Ovary (tissue), 9 donors: Measurements from ENCODE around the gene NSMF. TPM values are rescaled to one million over a fixed set of nuclear protein-coding genes. Genes with fewer than 3 reads are reported as not detected.

Experiments used
- DNase-seq, 5 donors: peaks; one replicate each; pipeline ENCODE4 v3.0.0-alpha.2; 2019 to 2020
- H3K27ac ChIP-seq, 2 donors: fragments of 200-600 bp; one replicate each; pipeline versions ENCODE4 v1.5.1 to v1.8.0; 2019 to 2022
- H3K27me3 ChIP-seq: fragments of 200-600 bp; one replicate; pipeline ENCODE4 v1.8.0; 2022
- H3K36me3 ChIP-seq: fragments of 200-600 bp; sonication (generic); one replicate; pipeline ENCODE4 v1.5.1; 2019
- H3K4me1 ChIP-seq: one replicate; pipeline ENCODE4 v1.8.1; 2013; ENCODE audit warnings: mild to moderate bottlenecking, moderate library complexity; ENCODE audit not compliant: insufficient read depth
- H3K4me3 ChIP-seq: fragments of 200-600 bp; sonication (generic); one replicate; pipeline ENCODE4 v1.5.1; 2017
- H3K9me3 ChIP-seq, 2 donors: fragments of 200-600 bp in 1 of 2; sonication (generic) in 1 of 2; one replicate each; pipeline versions ENCODE4 v1.5.1 to v1.8.1; 2013 to 2019; ENCODE audit warnings: mild to moderate bottlenecking in 1 of 2, moderate library complexity in 1 of 2
- CTCF ChIP-seq, 3 donors: fragments of 450-650 bp in 2 of 3; fragments of 200-600 bp in 1 of 3; IDR thresholded peaks; one replicate each; pipeline versions ENCODE4 v1.5.1 to v1.8.0; 2016 to 2022; ENCODE audit warnings: antibody characterized with exemption in 3 of 3, mild to moderate bottlenecking in 1 of 3
- EP300 ChIP-seq: sonication (generic); formaldehyde crosslinking; IDR thresholded peaks from one replicate; pipeline ENCODE4 v1.6.1; 2017; ENCODE audit warnings: antibody characterized with exemption
- POLR2A ChIP-seq: fragments of 450-650 bp; IDR thresholded peaks from one replicate; pipeline ENCODE4 v1.6.1; 2017; ENCODE audit warnings: antibody characterized with exemption, mild to moderate bottlenecking, moderate library complexity
- WGBS, 3 donors: extraction: QIAGEN DNeasy Blood & Tissue Kit in 1 of 3; methylation state at CpG; one replicate each; pipeline versions ENCODE4 v1.1.5 to v1.1.7; 2013 to 2017; 5-methylcytosine and 5-hydroxymethylcytosine counted together
- intact Hi-C, 4 donors: fragments of 100-400 bp; cut with DNase I; formaldehyde crosslinking; loops; one replicate each; pipeline versions ENCODE4 v1.11.0 to v1.15.1; 2022 to 2023
- polyA plus RNA-seq, 2 donors: library from polyadenylated mRNA; stranded (reverse); fragments of 200-250 nt in 1 of 2; fragments of 350-450 nt in 1 of 2; fragmentation: Illumina TruSeq in 1 of 2; extraction: RNeasy Lipid Tissue Mini Kit (QIAGEN cat#74804) in 1 of 2; gene quantifications; one replicate each; pipeline ENCODE4 v1.2.3, GENCODE V29; 2013 to 2014
- total RNA-seq, 7 donors: library from RNA; depleted of rRNA in 2 of 7; stranded (reverse); fragments of >200 nt in 2 of 7; fragmentation: NEBNext Ultra II Directional in 3 of 7; extraction: Animal tissue kit (Norgen Biotek cat#: 25700) in 3 of 7; gene quantifications; one replicate each; pipeline versions ENCODE4 v1.1.0 to v1.2.4, GENCODE V29; 2016 to 2023
- donor health status: DM: no; HTN: no; CAD: no; lungs with moderate emphysema.
- donor health status: DM: no; HTN: no; CAD: no.
- donor health status: Bipolar disorder and iron deficiency.
- donor health status: DM: yes; HTN: yes; CAD: no.
- donor health status: DM: no; HTN: no; CAD: no.
- donor health status: DM: yes; HTN: yes; CAD: no.

NSMF gene
- total and polyA plus RNA-seq, 9 donors, result 22.9 to 50.3 (median 29.5) TPM

- no peaks in the 10 kb centered on the region for H3K9me3 ChIP-seq
- peaks cover 6% of the 10 kb centered on the region for H3K4me1 ChIP-seq
- no peaks in the 10 kb centered on the region for H3K36me3 ChIP-seq
- WGBS, 3 donors, result 81 to 85% (median 82%) methylated on average over 18 of the region's 18 CpGs
- DNase-seq, result peak in 4 of 5 donors; percentile 22 to 40 (median 38)
- TF ChIP-seq POLR2A (no peak), CTCF (IDR thresholded peaks at IDR 0.05) (no peak), EP300 (no peak)
- H3K4me3 ChIP-seq, result no peak overlapping the region
- intact Hi-C loops, result no loop called here
- H3K27me3 ChIP-seq, result no peaks in the 10 kb centered on the region
- H3K27ac ChIP-seq, result no peak overlapping the region
Observed at GRCh38 chr9:137426018-137426681, 33.0 kb downstream of the NSMF start.

GRCh38 chr9:137423514-137424291, 35.4 kb downstream of the NSMF start:
- Histone ChIP-seq H3K27ac (peak overlapping the region; percentile 16 to 92), H3K36me3 (no peaks in the 10 kb centered on the region), H3K4me3 (peak overlapping the region; percentile 89), H3K27me3 (no peaks in the 10 kb centered on the region), H3K4me1 (no peaks in the 10 kb centered on the region), H3K9me3 (no peaks in the 10 kb centered on the region)
- no peak for TF ChIP-seq EP300
- TF ChIP-seq POLR2A, result peak; percentile 15
- intact Hi-C loops, result loop anchor here in 1 of 4 donors (2.0 kb wide), 1 partner anchor 35 kb away; the partner anchor contains the start of gene NSMF
- 12 to 47% (median 14%) methylated on average over 15 to 77 of the region's 77 CpGs for WGBS, 3 donors
- DNase-seq, result peak; percentile 57 to 72 (median 71)

GRCh38 chr9:137422604-137423513, 36.3 kb downstream of the NSMF start, which contains the start of the genes EXD3 and NOXA1:
Gene EXD3, minus strand, starts transcription at chr9:137423162. Its CDS starts 27,805 bp downstream, at chr9:137395357.
Gene NOXA1, plus strand, starts transcription at chr9:137423393. Its CDS starts 137 bp downstream, at chr9:137423530.
- Histone ChIP-seq H3K27me3 (no peaks in the 10 kb centered on the region), H3K4me3 (peak within 1 kb of the TSS; percentile 89), H3K9me3 (no peaks in the 10 kb centered on the region), H3K4me1 (no peaks in the 10 kb centered on the region), H3K27ac (peak within 1 kb of the TSS; percentile 16 to 92), H3K36me3 (no peaks in the 10 kb centered on the region)
- 0 to 1% (median 0%) methylated on average over 30 to 112 of the region's 113 CpGs for WGBS, 3 donors
- TF ChIP-seq EP300 (no peak), CTCF (IDR thresholded peaks at IDR 0.05) (peak in 2 of 3 donors; percentile 83 to 89), POLR2A (peak; percentile 63)
- DNase-seq, result peak; percentile 95 to 98 (median 97)
- intact Hi-C loops, result loop anchor here in 1 of 4 donors (2.0 kb wide), 1 partner anchor 36 kb away; the partner anchor contains the start of gene NSMF

GRCh38 chr9:137421838-137422603, 37.1 kb downstream of the NSMF start:
- H3K4me3 ChIP-seq, result peak overlapping the region; percentile 89
- no peaks in the 10 kb centered on the region for H3K9me3 ChIP-seq
- 1 to 6% (median 3%) methylated on average over 11 of the region's 11 CpGs for WGBS, 3 donors
- H3K27ac ChIP-seq, result peak overlapping the region in 1 of 2 donors; percentile 65
- no peaks in the 10 kb centered on the region for H3K4me1 ChIP-seq
- no peak for TF ChIP-seq CTCF (IDR thresholded peaks at IDR 0.05)
- no peak for TF ChIP-seq POLR2A
- TF ChIP-seq EP300, result no peak
- DNase-seq, result no peak
- intact Hi-C loops, result loop anchor here in 1 of 4 donors (2.0 kb wide), 1 partner anchor 37 kb away; the partner anchor contains the start of gene NSMF
- no peaks in the 10 kb centered on the region for H3K27me3 ChIP-seq
- no peaks in the 10 kb centered on the region for H3K36me3 ChIP-seq
